ENCODE results near the gene FBXO46. TPM values are rescaled to one million over a fixed set of nuclear protein-coding genes. Genes with fewer than 3 reads are reported as not detected.

FBXO46 gene
- total RNA-seq, 1 experiment from 2014 or later = 12.8 TPM

DNA sequence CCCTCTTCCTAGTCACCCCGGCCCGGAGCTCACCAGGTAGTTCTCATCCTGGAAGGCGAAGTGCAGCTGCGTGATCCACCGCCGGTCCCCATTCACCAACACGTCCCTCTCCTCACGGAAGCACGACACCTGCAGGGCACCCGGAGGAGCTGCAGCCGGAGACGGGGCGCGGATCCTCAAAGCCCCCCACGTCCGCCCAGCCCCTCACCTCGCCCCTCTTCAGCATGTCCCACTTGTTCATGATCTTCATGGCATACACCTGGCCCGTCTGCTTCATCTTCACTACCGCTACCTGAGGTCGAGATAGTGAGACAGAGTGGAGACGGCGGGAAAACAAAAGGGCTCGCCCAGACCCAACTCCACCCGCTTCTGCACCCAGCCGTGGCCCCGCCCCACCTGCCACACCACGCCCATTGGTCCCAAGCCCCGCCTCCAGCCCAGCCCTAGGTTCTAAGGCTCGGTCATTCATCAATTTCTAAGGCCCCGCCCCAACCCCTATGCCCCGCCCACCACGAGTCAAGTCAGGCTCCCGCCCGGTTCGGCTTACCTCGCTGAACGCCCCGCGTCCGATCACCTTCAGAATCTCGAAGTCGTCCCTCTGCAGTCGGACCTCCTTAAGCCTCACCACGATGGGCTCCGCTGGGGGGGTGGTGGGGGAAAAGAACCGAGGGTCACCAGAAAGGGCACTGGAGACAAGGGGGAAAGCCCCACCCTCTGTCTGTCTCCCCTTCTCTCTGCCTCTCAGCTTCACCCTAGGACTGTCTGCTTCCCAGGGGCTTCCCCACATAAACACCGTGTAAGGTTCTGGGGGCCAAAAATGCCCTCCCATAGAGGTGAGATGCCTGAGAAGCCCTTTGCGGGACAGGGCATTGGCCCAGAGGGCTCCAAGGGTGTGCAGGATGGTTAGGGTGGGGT lies 48.8 kb upstream of the FBXO46 start:
- BruUV-seq (replicated peaks) = no TSS peak
- ATAC-seq (peak; percentile 72), DNase-seq (peak; percentile 86)
- H3K79me2 ChIP-seq (ENCODE audit: low read length) = no peaks in the 10 kb centered on the region
- no peak overlapping the region for H3K27ac ChIP-seq (ENCODE audit: low read length)
- no peaks in the 10 kb centered on the region for H3K36me3 ChIP-seq (ENCODE audit: low read depth, low read length)
- H3K4me1 ChIP-seq (ENCODE audit: insufficient read depth, low read length) = peaks cover 49% of the 10 kb centered on the region
- no peak overlapping the region for H3K9ac ChIP-seq (ENCODE audit: low read length)
- intact Hi-C loops (cut with micrococcal nuclease) = no loop called here
- peak overlapping the region; percentile 86 for H3K4me2 ChIP-seq (ENCODE audit: low read length)
- H4K20me1 ChIP-seq (ENCODE audit: low read length) = no peaks in the 10 kb centered on the region
- ChIA-PET CTCF (interaction anchor here (1.1 to 1.5 kb wide), 2 partner anchors 9 to 12 kb away, joined by 4 to 19 read pairs; partner anchors contain the start of gene SIX5), POLR2A (ENCODE audit: unreplicated experiment) (interaction anchor here (0.5 kb wide), 1 partner anchor 13 kb away, joined by 8 read pairs; the partner anchor contains the start of gene DMWD)
- H2AFZ ChIP-seq (ENCODE audit: low read length) = peak overlapping the region; percentile 68
- no peaks in the 10 kb centered on the region for H3K9me3 ChIP-seq (ENCODE audit: low read length)
- H3K4me3 ChIP-seq (ENCODE audit: low read length) = peak overlapping the region; percentile 68
- no peaks in the 10 kb centered on the region for H3K27me3 ChIP-seq (ENCODE audit: low read length)
- no peaks in the 10 kb centered on the region for H3K9me2 ChIP-seq (replicated peaks; ENCODE audit: low read length)
- TF ChIP-seq, protein P1, sequence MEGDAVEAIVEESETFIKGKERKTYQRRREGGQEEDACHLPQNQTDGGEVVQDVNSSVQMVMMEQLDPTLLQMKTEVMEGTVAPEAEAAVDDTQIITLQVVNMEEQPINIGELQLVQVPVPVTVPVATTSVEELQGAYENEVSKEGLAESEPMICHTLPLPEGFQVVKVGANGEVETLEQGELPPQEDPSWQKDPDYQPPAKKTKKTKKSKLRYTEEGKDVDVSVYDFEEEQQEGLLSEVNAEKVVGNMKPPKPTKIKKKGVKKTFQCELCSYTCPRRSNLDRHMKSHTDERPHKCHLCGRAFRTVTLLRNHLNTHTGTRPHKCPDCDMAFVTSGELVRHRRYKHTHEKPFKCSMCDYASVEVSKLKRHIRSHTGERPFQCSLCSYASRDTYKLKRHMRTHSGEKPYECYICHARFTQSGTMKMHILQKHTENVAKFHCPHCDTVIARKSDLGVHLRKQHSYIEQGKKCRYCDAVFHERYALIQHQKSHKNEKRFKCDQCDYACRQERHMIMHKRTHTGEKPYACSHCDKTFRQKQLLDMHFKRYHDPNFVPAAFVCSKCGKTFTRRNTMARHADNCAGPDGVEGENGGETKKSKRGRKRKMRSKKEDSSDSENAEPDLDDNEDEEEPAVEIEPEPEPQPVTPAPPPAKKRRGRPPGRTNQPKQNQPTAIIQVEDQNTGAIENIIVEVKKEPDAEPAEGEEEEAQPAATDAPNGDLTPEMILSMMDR (conservative IDR thresholded peaks at IDR 0.05; ENCODE audit: low read depth, low read length) = peak; percentile 77
- TF ChIP-seq EZH2phosphoT487 (IDR thresholded peaks at IDR 0.05; ENCODE audit: borderline replicate concordance, low read length) = no peak
- H3F3A ChIP-seq (ENCODE audit: low read length, unreplicated experiment) = no peaks in the 10 kb centered on the region

DNA sequence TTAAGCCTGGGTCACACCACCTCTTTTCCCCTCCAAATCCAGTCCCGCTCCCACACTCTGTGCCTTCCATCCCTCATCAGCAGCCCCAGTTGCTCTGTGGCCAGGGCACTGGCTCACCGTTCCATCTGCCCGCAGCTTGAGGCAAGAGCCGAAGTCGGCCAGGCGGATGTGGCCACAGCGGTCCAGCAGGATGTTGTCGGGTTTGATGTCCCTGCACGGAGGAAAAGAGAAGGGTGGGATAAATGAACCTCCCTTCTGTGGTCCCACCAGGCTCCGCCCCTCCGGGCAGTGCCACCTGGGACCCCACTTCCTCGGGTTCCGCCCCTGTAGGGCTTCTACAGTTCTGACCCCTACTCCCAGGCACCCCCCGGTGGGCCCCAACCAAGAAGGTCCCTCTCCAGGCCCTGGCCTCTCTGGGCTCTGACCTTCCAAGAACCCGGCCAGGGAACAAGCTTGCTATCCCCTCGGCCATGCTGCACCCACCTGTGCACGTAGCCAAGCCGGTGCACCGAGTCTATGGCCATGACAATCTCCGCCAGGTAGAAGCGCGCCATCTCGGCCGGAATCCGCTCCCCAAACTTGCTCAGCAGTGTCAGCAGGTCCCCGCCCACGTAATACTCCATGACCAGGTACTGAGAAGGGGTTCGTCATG lies 47.4 kb upstream of the FBXO46 start:
- Histone ChIP-seq H2AFZ (ENCODE audit: low read length) (no peak overlapping the region), H3K27ac (ENCODE audit: low read length) (no peak overlapping the region), H3K4me1 (ENCODE audit: insufficient read depth, low read length) (peaks cover 41% of the 10 kb centered on the region), H3F3A (ENCODE audit: low read length, unreplicated experiment) (no peaks in the 10 kb centered on the region), H3K9ac (ENCODE audit: low read length) (no peak overlapping the region), H4K20me1 (ENCODE audit: low read length) (no peaks in the 10 kb centered on the region), H3K27me3 (ENCODE audit: low read length) (no peaks in the 10 kb centered on the region), H3K9me3 (ENCODE audit: low read length) (no peaks in the 10 kb centered on the region), H3K4me3 (ENCODE audit: low read length) (no peak overlapping the region), H3K9me2 (replicated peaks; ENCODE audit: low read length) (no peaks in the 10 kb centered on the region), H3K4me2 (ENCODE audit: low read length) (no peak overlapping the region), H3K36me3 (ENCODE audit: low read depth, low read length) (no peaks in the 10 kb centered on the region), H3K79me2 (ENCODE audit: low read length) (no peaks in the 10 kb centered on the region)
- DNase-seq = no peak
- ATAC-seq = no peak
- CTCF ChIA-PET = interaction anchor here (1.5 kb wide), 1 partner anchor 8 kb away, joined by 19 read pairs; the partner anchor contains the start of gene SIX5
- no TSS peak for BruUV-seq (replicated peaks)
- POLR2A ChIA-PET (ENCODE audit: unreplicated experiment) = no interaction called here
- intact Hi-C loops (cut with micrococcal nuclease) = no loop called here
- TF ChIP-seq, protein P1 (conservative IDR thresholded peaks at IDR 0.05; ENCODE audit: low read depth, low read length) = no peak
- TF ChIP-seq EZH2 (IDR thresholded peaks at IDR 0.05; ENCODE audit: low read length, unreplicated experiment) (no peak), EZH2phosphoT487 (IDR thresholded peaks at IDR 0.05; ENCODE audit: borderline replicate concordance, low read length) (no peak)
